GDM1 (cell line): ENCODE data around the gene SSBP2.

Experiments
- DNase-seq: peaks from one replicate; lab custom pipeline; 2025; lab: John Stamatoyannopoulos, UW

The SSBP2 gene

DNA sequence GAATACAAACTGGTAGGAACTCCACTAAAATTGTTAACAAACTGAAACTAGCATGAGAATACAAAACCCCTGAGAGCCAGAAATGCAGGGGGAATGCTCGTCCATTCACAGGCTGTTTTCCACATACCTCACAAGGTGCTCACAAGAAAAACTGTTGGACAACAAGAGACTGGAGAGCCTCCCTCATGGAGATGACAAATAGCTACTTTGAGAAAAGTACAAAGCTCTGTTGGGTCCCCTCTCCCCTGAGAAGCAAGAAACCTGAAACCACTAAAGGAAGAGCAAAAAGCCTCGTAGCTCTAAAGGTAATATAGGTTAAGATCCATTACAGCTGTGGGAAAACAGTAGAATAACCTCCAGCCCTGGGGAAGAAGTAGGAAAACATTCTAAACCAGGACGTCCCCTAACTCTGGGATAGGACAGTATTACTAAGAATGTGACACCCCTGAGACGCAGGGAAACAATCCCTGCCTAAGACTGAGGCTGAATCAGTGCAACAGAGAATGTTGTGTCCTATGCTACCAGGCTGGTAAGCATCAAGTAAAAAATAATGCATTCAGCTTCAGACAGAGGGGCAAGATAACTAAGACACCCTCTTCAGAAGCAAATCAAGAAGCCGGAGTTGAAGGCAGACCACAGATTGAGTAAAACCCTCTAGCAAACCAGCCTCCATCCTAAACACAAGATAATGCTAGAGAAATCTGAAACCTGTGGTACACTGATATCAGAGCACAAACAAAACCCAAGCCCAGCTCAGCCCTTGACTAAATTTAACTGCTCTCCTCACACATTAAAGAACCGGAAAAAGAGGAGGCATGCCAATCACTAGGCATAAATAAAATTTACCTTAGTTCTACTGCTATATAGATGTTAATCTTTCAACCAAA, 160.2 kb downstream of the SSBP2 start:
- no peak for DNase-seq

DNA sequence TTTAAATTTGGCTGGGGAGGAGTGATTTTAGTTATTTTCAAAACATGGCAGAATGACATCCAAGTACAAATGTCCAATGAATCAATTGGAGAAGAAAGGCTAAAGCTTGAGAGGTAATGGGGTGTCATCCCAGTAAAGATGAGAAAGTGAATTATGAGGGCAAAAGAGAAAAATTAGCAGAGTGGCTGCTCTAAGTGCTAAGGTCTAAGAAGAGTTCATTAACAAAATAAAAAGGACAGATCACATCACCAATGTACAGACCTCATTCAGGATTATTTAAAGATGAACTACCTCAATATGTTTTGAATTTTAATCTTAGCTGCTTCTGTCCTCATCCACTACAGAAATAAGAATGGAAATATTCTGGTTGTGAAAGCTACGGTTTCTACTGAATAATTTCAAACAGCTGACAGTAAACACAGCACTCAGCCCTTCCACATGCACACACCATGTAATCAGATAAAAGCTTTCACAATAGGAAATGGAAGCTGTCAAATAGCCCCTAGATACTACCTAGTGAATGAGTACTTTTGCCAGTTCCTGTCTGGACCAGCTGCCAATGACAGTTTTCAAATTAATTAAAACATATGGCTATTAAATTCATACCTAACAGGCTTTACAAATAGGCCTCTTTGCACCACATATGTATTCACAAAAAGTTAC, 171.5 kb downstream of the SSBP2 start:
- no peak for DNase-seq

DNA sequence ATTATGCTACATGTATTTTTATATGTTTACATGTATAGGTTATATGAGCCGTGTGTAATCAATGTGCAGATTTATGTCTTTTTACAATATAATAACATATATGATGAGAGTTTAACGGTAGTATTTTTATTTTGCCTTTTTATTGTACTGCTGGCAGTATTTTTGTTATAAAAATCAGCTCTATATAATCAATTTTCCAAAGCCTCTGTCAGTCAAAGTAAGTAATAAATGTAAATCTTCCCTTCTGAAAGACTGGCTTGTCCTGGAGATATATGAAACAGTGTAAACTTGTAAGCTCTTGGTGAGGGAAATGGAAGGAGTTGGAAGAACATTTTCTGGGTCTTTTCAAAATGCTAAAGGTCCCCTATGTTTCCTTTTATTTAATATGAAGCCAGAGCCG, 173.8 kb downstream of the SSBP2 start:
- DNase-seq: no peak

DNA sequence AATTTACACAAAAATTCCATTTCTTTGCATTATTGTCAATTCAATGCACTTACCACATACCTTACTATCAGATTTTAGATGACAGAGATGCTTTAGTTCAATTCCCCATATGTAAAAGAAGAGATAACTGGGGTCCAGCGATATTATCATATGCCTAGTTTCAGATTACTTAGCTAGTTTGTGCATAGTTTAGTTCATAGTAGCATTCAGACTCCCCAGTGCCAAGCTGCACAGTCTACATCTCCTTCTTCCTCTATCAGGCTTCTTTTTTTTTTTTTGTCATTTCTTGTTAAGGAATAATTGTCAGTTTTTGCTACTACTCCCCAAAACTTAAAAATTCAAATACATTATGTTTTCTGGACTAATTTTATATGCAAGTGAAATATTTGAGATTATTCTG, 175.0 kb downstream of the SSBP2 start:
- DNase-seq: no peak

DNA sequence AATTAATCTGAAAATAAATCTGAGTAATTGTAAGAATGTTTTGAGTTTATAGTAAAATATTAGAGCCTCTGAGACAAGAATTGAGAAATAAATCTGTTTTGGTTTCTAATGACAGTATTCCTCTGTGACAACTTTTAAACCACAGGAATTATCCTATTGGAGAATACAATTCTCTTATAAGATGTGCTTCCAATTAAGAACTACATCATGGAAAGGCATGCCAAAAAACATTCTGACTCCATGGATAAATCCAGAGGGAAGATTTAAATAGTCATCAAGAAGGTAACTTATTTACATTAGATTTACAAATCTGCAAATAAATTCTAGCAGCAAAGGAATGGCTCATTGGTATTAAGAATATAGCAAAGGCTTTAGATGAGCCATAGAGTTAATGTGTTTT, 178.7 kb downstream of the SSBP2 start:
- no peak for DNase-seq

DNA sequence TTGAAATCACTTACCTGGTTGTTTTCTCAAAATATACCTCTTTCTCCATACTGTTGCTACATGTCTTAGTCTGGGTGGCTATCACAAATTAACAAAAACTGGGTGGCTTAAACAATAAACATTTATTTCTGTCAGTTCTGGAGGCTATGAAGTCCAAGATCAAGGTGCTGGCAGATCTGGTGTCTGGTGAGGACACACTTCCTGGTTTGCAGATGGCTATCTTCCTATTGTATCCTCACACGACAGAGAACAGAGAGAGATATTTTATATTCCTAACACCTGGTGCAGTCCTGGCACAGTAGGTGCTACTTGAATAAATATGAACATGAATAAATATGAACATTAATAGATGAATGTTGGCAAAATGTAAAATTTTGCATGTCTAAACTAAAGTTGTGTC, 192.7 kb downstream of the SSBP2 start:
- DNase-seq: no peak

DNA sequence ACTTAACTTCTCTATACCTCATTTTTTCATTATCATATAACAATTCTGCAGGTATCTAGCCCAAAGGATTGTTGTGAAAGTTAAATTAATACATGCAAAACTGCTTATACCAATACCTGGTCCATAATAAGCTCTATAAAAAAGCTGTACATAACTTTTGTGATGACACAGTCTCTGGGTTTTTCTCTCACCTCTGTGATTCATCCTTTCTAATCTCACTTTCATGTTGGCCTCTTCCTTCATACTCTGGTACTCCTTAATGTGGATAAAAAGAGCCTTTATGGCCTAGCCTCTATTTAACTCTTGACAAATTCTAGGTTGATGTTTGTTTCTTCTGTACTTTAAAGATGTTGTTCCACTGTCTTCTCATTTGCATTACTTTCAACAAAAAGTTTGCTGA, 194.1 kb downstream of the SSBP2 start:
- DNase-seq: no peak

DNA sequence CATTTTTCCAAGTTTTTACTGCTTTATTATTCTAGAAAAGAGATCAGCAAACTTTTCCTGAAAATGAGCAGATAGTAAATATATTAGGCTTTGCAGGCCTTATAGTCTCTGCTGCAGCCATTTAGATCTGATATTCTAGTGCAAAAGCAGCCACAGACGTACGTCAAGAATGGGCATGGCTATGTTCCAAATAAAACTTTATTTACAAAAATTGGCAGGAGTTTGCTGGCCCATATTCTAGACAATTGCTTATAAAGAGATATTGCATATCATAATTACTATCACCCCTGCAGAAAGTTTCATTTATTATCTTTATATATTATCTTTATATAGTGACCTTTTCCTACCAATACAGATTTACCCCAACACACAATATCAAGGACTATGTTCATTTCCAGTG, 195.0 kb downstream of the SSBP2 start:
- no peak for DNase-seq

DNA sequence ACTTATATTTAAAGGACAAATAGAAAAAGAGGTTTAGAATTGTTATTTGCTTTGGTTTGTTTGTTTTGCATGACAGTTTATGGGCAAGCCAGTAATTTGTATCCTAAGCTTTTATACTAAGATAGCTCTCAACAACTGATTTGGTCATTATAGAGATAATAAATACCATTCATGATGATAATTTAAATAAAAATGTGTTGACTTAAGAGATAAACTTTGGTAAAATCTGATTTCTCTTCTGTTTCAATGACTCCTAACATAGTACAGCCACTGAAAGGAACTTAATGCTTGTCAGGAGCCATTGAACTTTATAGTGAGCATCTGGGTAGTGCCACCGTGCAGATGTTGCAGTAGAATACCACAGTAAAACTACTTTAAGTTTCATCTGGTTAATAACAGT, 196.2 kb downstream of the SSBP2 start:
- no peak for DNase-seq

DNA sequence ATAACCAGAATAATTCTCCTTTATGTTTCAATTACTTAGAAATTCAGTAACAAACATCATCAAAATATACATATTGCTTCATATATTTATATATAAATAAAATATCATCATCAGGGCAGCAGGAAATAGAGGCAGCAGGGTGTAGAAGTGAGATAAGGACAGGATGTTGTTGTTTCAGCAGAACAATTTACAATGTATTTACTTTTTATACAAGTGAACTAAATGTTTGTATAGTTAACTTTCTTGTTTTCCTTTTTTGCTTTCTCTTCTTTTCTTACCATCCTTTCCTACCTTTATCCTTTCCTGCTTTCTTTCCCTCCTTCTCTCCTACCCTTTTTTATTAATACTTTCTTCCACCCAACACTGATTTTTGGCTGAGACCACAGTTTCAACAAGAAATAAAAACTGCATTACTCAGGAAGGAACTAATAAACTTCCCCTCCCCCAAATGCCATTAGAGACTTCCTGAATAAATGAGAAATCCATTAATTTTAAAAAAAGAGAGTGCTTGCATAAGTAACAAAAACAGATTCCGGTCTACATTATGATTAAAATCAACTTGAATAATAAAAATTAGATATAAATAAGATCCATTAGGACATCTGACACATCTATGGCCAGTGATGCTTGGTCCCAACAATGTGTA, 197.2 kb downstream of the SSBP2 start:
- no peak for DNase-seq

DNA sequence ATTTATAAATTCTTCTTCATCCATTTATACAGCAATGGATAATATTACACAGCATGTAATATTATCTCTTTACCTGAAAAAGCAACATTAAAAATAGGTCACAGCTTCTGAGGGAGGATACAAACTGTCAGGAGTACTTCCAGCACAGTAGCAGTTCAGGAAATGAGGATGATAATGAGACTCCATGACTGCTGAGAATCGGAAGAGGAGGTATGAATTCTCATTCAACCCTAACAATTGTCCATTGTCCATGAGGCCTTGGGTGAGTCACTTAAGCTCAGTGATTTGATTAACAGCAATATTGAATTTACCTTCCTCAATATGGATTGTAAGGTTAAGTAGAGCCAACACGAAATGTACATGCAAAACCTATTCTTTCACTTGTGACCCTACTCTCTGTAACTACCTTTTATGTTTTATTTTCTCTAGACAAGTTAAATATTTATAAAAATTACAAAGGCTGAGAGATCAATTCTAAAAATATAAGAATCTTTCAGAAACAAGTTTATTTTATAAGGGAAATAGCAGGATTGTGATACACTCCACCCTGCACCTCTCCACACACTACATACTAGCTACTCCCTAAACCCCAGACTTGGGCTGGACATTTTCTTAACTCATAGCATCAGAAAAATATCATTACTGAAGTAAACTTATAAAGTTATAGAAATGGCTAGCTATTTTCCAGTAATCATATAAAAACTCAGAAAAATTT, 197.9 kb downstream of the SSBP2 start:
- no peak for DNase-seq

DNA sequence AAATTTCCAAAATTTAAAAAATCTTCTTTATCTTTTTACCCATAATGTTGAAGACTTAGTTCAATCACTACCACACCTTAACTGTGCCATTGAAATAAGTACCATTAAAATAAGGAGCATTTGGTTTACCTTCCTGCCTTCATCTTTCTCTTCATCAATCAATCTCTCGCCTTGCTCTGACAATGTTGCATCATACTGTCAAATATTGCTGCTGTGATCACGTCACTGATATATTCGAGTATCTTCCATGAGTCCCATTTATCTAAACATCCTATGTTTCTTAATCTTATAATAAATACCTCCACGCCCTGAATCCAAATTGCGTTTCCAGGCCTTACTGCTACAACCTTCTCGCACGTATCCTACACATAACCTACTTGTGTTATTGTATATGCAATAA, 201.8 kb downstream of the SSBP2 start:
- no peak for DNase-seq

DNA sequence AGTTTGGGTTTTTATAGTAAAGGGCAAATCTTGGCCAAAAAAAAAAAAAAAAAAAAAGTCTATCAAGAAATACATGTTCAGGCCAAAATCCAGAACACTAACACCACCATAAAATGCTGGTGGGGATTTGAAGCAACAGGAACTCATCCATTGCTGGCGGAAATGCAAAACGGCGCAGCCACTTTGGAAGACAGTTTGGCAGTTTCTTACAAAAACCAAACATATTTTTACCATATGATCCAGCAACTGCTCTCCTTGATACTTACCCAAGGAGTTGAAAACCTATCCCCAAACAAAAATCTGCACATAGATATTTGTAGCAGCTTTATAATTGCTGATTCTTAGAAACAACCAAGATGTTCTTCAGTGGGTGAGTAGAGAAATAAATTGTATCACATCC, 203.9 kb downstream of the SSBP2 start:
- DNase-seq: no peak

DNA sequence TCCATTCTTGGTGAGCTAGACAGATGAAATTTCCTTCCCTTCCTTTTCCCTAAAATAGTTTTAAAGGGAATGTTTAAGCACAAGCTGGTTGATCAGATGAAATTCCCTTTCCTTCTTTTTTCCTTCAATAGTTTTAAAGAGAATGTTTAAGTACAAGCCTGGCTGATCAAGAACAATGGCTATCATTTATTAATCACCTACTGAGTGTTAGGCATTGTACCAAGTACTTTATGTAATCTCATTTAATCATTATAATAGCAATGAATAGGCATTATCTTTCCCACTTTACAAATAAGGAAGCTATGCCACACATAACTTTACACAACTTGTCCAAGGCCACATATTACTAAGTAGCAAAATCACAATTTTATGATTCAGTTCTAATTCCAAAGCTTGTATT, 205.0 kb downstream of the SSBP2 start:
- no peak for DNase-seq

DNA sequence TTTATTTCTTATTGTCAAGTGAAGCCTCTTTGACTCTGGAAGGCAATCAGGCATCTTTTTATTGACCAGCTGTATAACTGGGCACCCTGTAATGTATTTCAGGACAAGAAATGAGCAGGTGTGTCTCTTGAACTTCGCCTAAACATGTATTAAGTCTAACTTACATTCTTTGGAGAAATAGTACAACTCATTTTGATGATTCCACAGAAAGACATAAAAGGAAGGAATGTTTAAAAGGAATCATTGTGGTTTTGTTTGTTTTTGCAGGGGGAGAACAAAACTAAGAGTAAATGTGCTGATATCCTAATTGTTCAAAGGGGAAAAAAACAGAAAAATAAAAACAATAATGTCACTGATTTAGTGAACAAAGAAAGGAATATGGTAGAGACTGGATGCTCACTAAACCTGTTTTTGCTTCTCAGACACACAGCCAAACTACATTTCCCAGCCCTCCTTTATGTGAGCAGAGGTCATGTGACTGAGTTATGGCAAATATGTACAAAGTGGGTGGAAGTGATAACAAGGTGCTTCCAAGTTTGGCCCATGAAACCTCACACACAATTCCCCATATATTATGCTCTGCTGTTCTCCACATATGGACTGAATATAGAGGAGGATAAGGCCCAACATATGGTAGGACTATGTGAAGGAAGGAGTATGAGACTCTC, 206.4 kb downstream of the SSBP2 start:
- DNase-seq: no peak

DNA sequence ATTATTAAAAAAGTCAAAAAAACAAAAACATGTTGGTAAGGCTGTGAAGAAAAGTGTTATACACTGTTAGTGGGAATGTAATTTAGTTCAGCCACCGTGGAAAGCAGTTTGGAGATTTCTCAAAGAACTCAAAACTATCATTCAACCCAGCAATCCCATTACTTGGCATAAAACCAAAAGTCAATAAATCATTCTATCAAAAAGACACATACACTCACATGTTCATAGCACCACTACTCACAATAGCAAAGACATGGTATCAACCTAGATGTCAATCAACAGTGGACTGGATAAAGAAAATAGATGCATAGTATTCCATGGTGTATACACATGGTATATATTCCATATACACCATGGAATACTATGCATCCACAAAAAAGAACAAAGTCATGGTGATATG, 208.7 kb downstream of the SSBP2 start:
- DNase-seq: no peak

DNA sequence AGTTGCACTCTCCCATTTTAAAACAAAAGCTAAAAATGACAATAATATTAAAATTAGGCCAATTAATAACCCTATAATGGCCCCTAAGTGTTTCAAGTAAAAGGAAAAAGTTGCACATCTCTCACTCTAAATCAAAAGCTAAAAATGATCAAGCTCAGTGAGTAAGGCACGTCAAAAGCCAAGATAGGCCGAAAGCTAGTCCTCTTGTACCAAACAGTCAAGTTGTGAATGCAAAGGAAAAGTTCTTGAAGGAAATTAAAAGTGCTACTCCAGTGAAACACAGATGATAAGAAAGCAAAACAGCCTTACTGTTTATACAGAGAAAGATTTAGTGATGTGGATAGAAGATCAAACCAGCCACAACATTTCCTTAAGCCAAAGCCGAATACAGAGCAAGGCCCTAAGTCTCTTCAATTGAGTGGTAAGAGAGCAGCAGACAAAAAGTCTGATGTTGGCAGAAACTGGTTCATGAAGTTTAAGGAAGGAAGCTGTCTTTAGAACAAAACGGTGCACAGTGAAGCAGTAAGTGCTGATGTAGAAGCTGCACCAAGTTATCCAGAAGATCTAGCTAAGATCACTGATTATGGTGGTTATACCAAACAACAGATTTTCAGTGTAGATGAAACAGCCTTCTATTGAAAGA, 212.9 kb downstream of the SSBP2 start:
- no peak for DNase-seq

DNA sequence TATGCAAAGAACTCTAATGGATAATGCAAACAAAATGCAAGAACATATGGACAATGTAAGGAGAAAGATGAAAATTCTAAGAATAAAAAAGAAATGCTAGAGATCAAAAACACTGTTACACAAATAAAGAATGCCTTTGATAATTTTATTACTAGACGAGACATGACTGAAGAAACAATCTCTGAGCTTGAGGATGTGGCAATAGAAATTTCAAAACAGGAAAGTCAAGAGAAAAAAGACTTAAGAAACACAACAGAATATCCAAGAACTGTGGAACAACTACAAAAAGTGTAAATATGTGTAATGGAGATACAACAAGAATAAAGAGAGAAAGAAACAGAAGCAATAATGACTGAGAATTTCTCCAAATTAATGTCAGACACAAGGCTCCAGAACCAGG, 216.5 kb downstream of the SSBP2 start:
- no peak for DNase-seq

DNA sequence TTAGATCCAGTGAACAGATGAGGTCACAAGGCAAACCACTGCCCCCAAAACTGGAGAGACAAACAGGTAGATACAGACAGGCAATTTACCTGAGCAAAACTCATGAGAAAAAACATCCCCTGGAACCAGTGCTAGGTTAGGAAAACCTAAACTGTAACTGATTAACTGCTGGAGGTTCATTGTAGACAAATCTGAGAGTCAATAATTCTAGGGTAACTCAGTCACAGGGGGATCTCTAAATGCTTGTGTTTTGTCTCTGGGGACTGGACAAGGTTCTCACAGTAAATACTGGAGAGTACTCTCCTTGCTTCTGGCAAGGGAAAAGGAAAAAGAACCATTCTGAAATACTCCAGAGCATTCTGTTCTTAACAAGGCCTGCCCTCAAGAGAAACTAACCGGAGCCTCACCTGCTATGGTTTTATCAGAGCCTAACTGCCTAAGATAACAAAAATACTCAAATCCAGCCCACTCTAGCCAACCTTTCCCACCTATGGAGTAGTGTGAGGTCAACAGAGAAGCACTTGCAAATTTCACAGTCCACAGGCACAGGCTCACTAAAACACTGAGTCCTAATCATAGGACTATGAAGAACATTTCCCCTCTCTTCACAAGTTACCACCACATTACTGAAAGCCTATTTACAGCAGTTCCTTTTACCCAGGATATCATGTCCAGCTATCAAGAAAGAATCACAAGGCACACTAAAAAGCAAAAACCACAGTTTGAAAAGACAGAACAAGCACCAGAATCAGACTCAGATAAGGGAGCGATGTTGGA, 217.1 kb downstream of the SSBP2 start:
- no peak for DNase-seq

DNA sequence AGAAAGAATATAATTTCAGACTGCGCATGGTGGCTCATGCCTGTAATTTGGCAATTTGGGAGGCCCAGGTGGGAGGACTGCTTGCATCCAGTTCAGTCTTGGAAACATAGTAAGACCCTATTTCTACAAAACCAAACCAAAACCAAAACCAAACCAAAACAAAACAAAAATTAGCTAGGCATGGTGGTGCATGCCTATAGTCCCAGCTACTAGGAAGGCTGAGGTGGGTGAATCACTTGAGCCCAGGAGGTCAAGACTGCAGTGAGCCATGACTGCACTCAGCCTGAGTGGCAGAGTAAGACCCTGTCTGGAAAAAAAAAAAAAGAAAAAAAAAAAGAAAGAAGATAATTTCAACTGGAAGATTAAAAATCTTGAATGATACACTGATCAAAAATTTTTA, 220.0 kb downstream of the SSBP2 start:
- DNase-seq: no peak

DNA sequence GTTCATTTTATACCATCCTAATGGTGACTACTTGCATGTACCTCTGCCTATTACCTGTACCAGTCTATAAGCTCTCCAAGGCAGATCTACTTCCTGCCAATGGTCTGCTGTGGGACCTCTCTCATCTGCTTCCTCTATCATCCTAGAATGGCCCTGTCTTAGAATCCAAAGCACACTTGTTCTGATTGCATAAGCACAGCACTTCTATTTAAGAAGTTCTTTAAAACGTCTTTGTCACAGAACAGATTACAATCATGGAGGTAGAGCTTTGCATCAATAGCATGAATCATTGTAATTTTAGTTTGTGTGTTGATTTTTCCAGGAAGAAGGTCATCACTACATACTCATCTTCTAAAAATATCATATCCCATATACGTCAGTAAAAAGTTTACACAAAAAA, 225.2 kb downstream of the SSBP2 start:
- no peak for DNase-seq
